Upper lobe of left lung (tissue), 4 donors: ENCODE measurements around the gene KRTAP12-4.

ENCODE experiments used
- POLR2AphosphoS5 ChIP-seq, 2 donors: sonication (generic); formaldehyde crosslinking; IDR thresholded peaks; one replicate each; pipeline ENCODE4 v1.5.1; 2017; ENCODE audit warnings: antibody characterized with exemption in 2 of 2
- TF ChIP-seq, protein P1 (sequence below), 6 experiments: fragments of 450-650 bp in 4 of 6; fragments of 200-600 bp in 2 of 6; sonication (generic) in 2 of 6; IDR thresholded peaks; one replicate each; pipeline ENCODE4 v1.5.1; 2016 to 2019; ENCODE audit warnings: antibody characterized with exemption in 6 of 6

DNA sequence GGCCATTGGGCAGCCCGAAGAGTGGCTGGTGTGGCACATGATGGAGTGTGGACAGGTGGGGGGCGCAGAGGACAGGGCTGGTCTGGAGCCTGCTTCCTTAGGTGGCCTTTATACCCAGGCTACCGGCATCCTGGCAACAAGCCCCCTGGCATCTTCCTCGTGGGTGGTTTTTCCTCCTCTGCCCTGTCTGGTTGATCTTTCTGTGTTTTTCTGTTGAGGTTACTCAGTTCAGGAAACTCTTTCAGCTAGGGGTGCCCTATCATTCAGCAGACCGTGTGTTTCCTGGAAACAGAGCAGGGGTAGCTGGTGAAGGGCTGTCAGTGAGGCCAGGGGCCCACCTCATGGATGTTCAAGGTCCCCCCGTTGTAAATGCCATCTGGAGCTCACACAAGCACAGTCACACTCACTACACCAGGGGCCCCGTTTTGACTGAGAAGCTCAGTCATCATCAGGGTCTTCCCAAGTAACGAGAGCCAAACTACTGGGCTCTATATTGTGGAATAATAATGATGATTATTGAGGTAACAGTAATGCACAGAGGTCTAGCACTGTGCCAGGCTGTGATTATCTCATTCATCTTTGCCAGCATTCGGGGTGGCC, at the start of gene KRTAP12-4:
- TF ChIP-seq POLR2AphosphoS5 (IDR thresholded peaks at IDR 0.05) = no peak
- TF ChIP-seq, protein P1, sequence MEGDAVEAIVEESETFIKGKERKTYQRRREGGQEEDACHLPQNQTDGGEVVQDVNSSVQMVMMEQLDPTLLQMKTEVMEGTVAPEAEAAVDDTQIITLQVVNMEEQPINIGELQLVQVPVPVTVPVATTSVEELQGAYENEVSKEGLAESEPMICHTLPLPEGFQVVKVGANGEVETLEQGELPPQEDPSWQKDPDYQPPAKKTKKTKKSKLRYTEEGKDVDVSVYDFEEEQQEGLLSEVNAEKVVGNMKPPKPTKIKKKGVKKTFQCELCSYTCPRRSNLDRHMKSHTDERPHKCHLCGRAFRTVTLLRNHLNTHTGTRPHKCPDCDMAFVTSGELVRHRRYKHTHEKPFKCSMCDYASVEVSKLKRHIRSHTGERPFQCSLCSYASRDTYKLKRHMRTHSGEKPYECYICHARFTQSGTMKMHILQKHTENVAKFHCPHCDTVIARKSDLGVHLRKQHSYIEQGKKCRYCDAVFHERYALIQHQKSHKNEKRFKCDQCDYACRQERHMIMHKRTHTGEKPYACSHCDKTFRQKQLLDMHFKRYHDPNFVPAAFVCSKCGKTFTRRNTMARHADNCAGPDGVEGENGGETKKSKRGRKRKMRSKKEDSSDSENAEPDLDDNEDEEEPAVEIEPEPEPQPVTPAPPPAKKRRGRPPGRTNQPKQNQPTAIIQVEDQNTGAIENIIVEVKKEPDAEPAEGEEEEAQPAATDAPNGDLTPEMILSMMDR (IDR thresholded peaks at IDR 0.05) = no peak
